GM12878 (cell line): ENCODE measurements around the gene OSBPL2. TPM values are rescaled to one million over a fixed set of nuclear protein-coding genes. Genes with fewer than 3 reads are reported as not detected.

Experiments used
- ATAC-seq: fragments of 200-7000 bp; cut with Tn5 transposase; 3 replicates; pipeline ENCODE4 v1.9.1; 2020; ENCODE audit warnings: mild to moderate bottlenecking, moderate library complexity
- BruUV-seq: library from RNA; stranded (reverse); fragments of 400-500 nt; replicated peaks from 2 replicates; lab custom pipeline; 2021; lab: Mats Ljungman, UMichigan
- CTCF ChIA-PET: fragments of 300-600 bp; sonication (Branson Sonifier 250); formaldehyde crosslinking; extraction: SDS; loops from one replicate; lab custom pipeline; 2021; ENCODE audit warnings: inconsistent platforms; lab: Yijun Ruan, JAX
- POLR2A ChIA-PET: fragments of 350-600 bp; formaldehyde crosslinking; extraction: SDS; loops from one replicate; lab custom pipeline; 2021; ENCODE audit warnings: inconsistent platforms; lab: Charles Lee
- RAD21 ChIA-PET: fragments of 300-600 bp; sonication (Branson Sonifier 250); formaldehyde crosslinking; loops from one replicate; lab custom pipeline; 2023; ENCODE audit warnings: antibody characterized with exemption; ENCODE audit not compliant: unreplicated experiment; lab: Charles Lee
- SMC1A ChIA-PET: fragments of 300-600 bp; sonication (Branson Sonifier 250); formaldehyde crosslinking; loops from one replicate; lab custom pipeline; 2023; ENCODE audit not compliant: unreplicated experiment, uncharacterized antibody; lab: Charles Lee
- DNase-seq: peaks from one replicate; pipeline ENCODE4 v3.0.0-alpha.2; 2011; ENCODE audit warnings: low read depth, low spot score
- FAIRE-seq: peaks from 3 replicates; lab custom pipeline; 2011; peaks lifted over from hg19 to GRCh38; lab: Jason Lieb, UNC
- H2AFZ ChIP-seq: 2 replicates; pipeline ENCODE4 v1.6.0; 2011; ENCODE audit warnings: low read depth, low read length, control low read depth; ENCODE audit not compliant: control insufficient read depth
- H3K27ac ChIP-seq: 2 replicates; pipeline ENCODE4 v1.5.1; 2011; ENCODE audit warnings: control low read depth; ENCODE audit not compliant: control insufficient read depth, insufficient read depth
- H3K27me3 ChIP-seq, 2 experiments: replicated peaks in 1 of 2; 2 replicates each; pipeline versions ENCODE4 v1.6.0 to v1.6.1; 2011; ENCODE audit warnings: low read length in 1 of 2; ENCODE audit not compliant: control insufficient read depth in 2 of 2, insufficient read depth in 2 of 2
- H3K36me3 ChIP-seq, 2 experiments: 2 replicates each; pipeline ENCODE4 v1.5.1; 2011; ENCODE audit warnings: low read length in 1 of 2; ENCODE audit not compliant: control insufficient read depth in 2 of 2, insufficient read depth in 2 of 2
- H3K4me1 ChIP-seq: 2 replicates; pipeline ENCODE4 v1.6.1; 2011; ENCODE audit warnings: mild to moderate bottlenecking, low read length, moderate library complexity, mixed read lengths; ENCODE audit not compliant: control insufficient read depth, insufficient read depth
- H3K4me2 ChIP-seq: 2 replicates; pipeline ENCODE4 v1.6.0; 2011; ENCODE audit warnings: control low read depth; ENCODE audit not compliant: control insufficient read depth, insufficient read depth
- H3K4me3 ChIP-seq: fragments of 200-600 bp; sonication (generic); 2 replicates; pipeline ENCODE4 v1.5.1; 2016
- H3K79me2 ChIP-seq: 2 replicates; pipeline ENCODE4 v1.6.0; 2011; ENCODE audit warnings: low read length; ENCODE audit not compliant: control insufficient read depth, insufficient read depth
- H3K9ac ChIP-seq: 2 replicates; pipeline ENCODE4 v1.8.0; 2011; ENCODE audit warnings: low read length, control low read depth, mixed read lengths; ENCODE audit not compliant: control insufficient read depth, insufficient read depth
- H3K9me3 ChIP-seq: replicated peaks from 3 replicates; pipeline ENCODE4 v1.5.1; 2011; ENCODE audit warnings: mild to moderate bottlenecking, low read length; ENCODE audit not compliant: control insufficient read depth, insufficient read depth
- H4K20me1 ChIP-seq: 2 replicates; pipeline ENCODE4 v1.6.0; 2011; ENCODE audit not compliant: control insufficient read depth, insufficient read depth
- DPF2 ChIP-seq: fragments of 450-650 bp; IDR thresholded peaks from 2 replicates; pipeline ENCODE4 v1.6.1; 2017; ENCODE audit warnings: mild to moderate bottlenecking
- GABPA ChIP-seq: IDR thresholded peaks from 2 replicates; pipeline ENCODE4 v1.6.1; 2014; ENCODE audit warnings: antibody characterized with exemption, low read depth, mild to moderate bottlenecking, inconsistent platforms
- KLF5 ChIP-seq: fragments of 450-650 bp; IDR thresholded peaks from 2 replicates; pipeline ENCODE4 v1.6.1; 2014; ENCODE audit warnings: mild to moderate bottlenecking; ENCODE audit not compliant: partially characterized antibody
- MEF2A ChIP-seq: IDR thresholded peaks from 2 replicates; pipeline ENCODE4 v1.6.1; 2011; ENCODE audit warnings: low read depth, mild to moderate bottlenecking, low read length, moderate library complexity; ENCODE audit not compliant: insufficient read depth
- RB1 ChIP-seq: fragments of 450-650 bp; formaldehyde crosslinking; IDR thresholded peaks from 2 replicates; pipeline ENCODE4 v1.6.1; 2017; ENCODE audit warnings: mild to moderate bottlenecking, borderline replicate concordance
- STAT3 ChIP-seq: IDR thresholded peaks from 2 replicates; pipeline ENCODE4 v1.6.1; 2011; ENCODE audit warnings: low read depth, low read length, improper control_type of control experiment
- YY1 ChIP-seq: IDR thresholded peaks from 2 replicates; pipeline ENCODE4 v1.6.1; 2011; ENCODE audit warnings: low read depth, mild to moderate bottlenecking, low read length
- ZNF24 ChIP-seq: fragments of 450-650 bp; IDR thresholded peaks from 2 replicates; pipeline ENCODE4 v1.6.1; 2017; ENCODE audit warnings: antibody characterized with exemption, mild to moderate bottlenecking
- WGBS: methylation state at CpG from one replicate; pipeline ENCODE4 v1.1.6; 2016; ENCODE audit warnings: low lambda C conversion rate; ENCODE audit not compliant: insufficient replicate concordance, insufficient coverage; ENCODE audit errors: missing lambda C conversion rate; 5-methylcytosine and 5-hydroxymethylcytosine counted together
- in situ Hi-C: fragments of 300-500 bp; cut with MboI; formaldehyde crosslinking; loops from 9 replicates; pipeline ENCODE4 v1.14.3; 2018; ENCODE audit warnings: mixed read lengths
- intact Hi-C: fragments of 100-400 bp; cut with micrococcal nuclease; formaldehyde crosslinking; loops from one replicate; pipeline ENCODE4 v1.14.2; 2022; ENCODE audit not compliant: unreplicated experiment
- polyA plus RNA-seq, 11 experiments: library from polyadenylated mRNA; depleted of rRNA in 4 of 11; unstranded in 6 of 11; stranded (reverse) in 5 of 11; fragments of >200 nt; fragmentation: Nextera tagmentation in 4 of 11; fragmentation: Illumina TruSeq in 1 of 11; extraction: Ambion mirVana in 4 of 11; extraction: Trizol in 1 of 11; gene quantifications; 1 replicate in 1 of 11; 2 replicates in 10 of 11; pipeline versions ENCODE4 v1.2.1 to v1.2.3, GENCODE V29; 2011 to 2016; ENCODE audit warnings: inconsistent platforms in 2 of 11, missing spikeins in 2 of 11, low read depth in 1 of 11
- total RNA-seq, 4 experiments: library from RNA; depleted of rRNA in 3 of 4; stranded (reverse); fragments of >200 nt in 3 of 4; fragmentation: Illumina TruSeq in 1 of 4; extraction: Trizol in 1 of 4; gene quantifications; 2 replicates each; pipeline versions ENCODE4 v1.2.1 to v1.2.3, GENCODE V29; 2013 to 2021
- TF ChIP-seq, protein P1 (sequence below): fragments of 450-650 bp; IDR thresholded peaks from 2 replicates; pipeline ENCODE4 v1.6.1; 2017; ENCODE audit warnings: mild to moderate bottlenecking, moderate library complexity

The OSBPL2 gene
- total and polyA plus RNA-seq, 10 of the 15 experiments (the other 5 are each of a cell fraction or from before 2014, with no cell fraction given), result 2.8 to 22.3 (median 14.7) TPM

DNA sequence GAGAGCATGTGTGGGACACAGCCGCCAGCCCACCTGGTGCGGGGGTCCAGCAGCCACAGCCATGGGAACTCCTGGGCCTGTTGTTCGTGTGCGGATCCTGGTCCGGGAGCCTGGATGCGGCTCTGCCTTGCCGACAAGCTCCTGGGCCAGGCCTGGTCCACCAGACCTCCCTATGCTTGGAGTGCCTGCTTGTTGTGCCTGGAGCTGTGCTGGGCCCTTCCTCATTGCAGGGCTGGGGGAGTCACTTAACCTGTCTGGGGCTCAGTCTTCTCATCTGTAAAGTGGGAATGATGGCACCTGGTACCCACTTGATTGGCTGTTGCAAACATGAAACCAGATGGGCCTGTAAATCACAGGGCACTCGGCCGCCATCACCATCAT, 2.6 kb upstream of the OSBPL2 start (continued):
- TF ChIP-seq, protein P1, sequence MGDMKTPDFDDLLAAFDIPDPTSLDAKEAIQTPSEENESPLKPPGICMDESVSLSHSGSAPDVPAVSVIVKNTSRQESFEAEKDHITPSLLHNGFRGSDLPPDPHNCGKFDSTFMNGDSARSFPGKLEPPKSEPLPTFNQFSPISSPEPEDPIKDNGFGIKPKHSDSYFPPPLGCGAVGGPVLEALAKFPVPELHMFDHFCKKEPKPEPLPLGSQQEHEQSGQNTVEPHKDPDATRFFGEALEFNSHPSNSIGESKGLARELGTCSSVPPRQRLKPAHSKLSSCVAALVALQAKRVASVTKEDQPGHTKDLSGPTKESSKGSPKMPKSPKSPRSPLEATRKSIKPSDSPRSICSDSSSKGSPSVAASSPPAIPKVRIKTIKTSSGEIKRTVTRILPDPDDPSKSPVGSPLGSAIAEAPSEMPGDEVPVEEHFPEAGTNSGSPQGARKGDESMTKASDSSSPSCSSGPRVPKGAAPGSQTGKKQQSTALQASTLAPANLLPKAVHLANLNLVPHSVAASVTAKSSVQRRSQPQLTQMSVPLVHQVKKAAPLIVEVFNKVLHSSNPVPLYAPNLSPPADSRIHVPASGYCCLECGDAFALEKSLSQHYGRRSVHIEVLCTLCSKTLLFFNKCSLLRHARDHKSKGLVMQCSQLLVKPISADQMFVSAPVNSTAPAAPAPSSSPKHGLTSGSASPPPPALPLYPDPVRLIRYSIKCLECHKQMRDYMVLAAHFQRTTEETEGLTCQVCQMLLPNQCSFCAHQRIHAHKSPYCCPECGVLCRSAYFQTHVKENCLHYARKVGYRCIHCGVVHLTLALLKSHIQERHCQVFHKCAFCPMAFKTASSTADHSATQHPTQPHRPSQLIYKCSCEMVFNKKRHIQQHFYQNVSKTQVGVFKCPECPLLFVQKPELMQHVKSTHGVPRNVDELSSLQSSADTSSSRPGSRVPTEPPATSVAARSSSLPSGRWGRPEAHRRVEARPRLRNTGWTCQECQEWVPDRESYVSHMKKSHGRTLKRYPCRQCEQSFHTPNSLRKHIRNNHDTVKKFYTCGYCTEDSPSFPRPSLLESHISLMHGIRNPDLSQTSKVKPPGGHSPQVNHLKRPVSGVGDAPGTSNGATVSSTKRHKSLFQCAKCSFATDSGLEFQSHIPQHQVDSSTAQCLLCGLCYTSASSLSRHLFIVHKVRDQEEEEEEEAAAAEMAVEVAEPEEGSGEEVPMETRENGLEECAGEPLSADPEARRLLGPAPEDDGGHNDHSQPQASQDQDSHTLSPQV, result no peak

DNA sequence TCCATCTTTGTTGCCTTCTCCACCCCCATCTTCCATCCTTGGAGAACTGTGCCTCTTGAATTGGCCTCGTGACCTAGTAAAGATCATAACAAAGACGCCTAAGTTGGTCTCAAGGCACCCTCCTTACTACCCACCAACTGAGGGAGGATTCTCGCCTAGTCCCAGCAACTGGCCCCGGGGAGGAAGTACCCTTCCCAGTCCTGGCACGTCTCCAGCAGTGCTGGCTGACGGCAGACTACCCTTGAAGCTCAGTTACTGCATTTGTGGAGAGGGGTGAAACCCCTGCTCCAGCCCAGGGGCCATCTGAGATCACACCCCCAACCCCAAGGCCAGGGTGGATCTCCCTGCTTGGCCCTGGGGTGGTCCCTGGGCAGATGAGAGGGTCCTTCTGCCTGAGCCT, 2.1 kb upstream of the OSBPL2 start:
- POLR2A ChIA-PET, result no interaction called here
- 20% methylated on average over 6 of the region's 6 CpGs for WGBS
- no peaks in the 10 kb centered on the region for H4K20me1 ChIP-seq
- ATAC-seq (no peak), FAIRE-seq (no peak), DNase-seq (no peak)
- CTCF ChIA-PET, result no interaction called here
- intact Hi-C loops (no loop called here), in situ Hi-C loops (no loop called here)
- BruUV-seq, result no TSS peak
- H3K4me3 ChIP-seq, result no peak overlapping the region
- H3K27me3 ChIP-seq, result no peaks in the 10 kb centered on the region
- peaks cover 18% of the 10 kb centered on the region for H3K79me2 ChIP-seq
- H3K9ac ChIP-seq, result no peak overlapping the region
- H2AFZ ChIP-seq, result no peak overlapping the region
- H3K4me2 ChIP-seq, result no peak overlapping the region
- no peak for TF ChIP-seq GABPA
- no peak for TF ChIP-seq DPF2
- no peak for TF ChIP-seq STAT3
- TF ChIP-seq YY1, result no peak
- no peak for TF ChIP-seq MEF2A
- no peak for TF ChIP-seq ZNF24
- TF ChIP-seq KLF5, result no peak
- no peak for TF ChIP-seq RB1
- no peaks in the 10 kb centered on the region; the same call in 2 of the 3 replicates for H3K9me3 ChIP-seq
- SMC1A ChIA-PET, result no interaction called here
- RAD21 ChIA-PET, result no interaction called here
- H3K27ac ChIP-seq, result no peak overlapping the region
- H3K4me1 ChIP-seq, result peaks cover 12% of the 10 kb centered on the region
- H3K36me3 ChIP-seq, result no peaks in the 10 kb centered on the region
